ENCODE results near the gene PDE3A.
"Not testable (repeated sequence)": the region's sequence is repeated elsewhere in the genome, so short reads cannot be mapped to it uniquely, and the experiment has no call there.

DNA sequence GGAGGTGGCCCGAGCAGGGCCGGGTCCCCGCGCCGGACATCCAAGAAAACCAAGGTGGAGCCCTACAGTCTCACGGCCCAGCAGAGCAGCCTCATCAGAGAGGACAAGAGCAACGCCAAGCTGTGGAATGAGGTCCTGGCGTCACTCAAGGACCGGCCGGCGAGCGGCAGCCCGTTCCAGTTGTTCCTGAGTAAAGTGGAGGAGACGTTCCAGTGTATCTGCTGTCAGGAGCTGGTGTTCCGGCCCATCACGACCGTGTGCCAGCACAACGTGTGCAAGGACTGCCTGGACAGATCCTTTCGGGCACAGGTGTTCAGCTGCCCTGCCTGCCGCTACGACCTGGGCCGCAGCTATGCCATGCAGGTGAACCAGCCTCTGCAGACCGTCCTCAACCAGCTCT is 184.2 kb downstream of the PDE3A start:
- TF ChIP-seq, protein P1, sequence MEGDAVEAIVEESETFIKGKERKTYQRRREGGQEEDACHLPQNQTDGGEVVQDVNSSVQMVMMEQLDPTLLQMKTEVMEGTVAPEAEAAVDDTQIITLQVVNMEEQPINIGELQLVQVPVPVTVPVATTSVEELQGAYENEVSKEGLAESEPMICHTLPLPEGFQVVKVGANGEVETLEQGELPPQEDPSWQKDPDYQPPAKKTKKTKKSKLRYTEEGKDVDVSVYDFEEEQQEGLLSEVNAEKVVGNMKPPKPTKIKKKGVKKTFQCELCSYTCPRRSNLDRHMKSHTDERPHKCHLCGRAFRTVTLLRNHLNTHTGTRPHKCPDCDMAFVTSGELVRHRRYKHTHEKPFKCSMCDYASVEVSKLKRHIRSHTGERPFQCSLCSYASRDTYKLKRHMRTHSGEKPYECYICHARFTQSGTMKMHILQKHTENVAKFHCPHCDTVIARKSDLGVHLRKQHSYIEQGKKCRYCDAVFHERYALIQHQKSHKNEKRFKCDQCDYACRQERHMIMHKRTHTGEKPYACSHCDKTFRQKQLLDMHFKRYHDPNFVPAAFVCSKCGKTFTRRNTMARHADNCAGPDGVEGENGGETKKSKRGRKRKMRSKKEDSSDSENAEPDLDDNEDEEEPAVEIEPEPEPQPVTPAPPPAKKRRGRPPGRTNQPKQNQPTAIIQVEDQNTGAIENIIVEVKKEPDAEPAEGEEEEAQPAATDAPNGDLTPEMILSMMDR (IDR thresholded peaks at IDR 0.05) = not testable (repeated sequence)
- TF ChIP-seq POLR2A, POLR2AphosphoS5 (IDR thresholded peaks at IDR 0.05): not testable (repeated sequence)

All from breast epithelium (tissue), 3 donors.